B cell (primary cell): ENCODE measurements around the gene EGFLAM.

Source experiments
- EZH2 ChIP-seq: IDR thresholded peaks from 2 replicates; pipeline ENCODE4 v1.6.1; 2012; ENCODE audit warnings: borderline replicate concordance, low read depth, mild to moderate bottlenecking, moderate library complexity, low read length; ENCODE audit not compliant: insufficient read depth, poor library complexity, severe bottlenecking
- TF ChIP-seq, protein P1 (sequence below): fragments of 200-600 bp; IDR thresholded peaks from one replicate; pipeline ENCODE4 v1.8.0; 2022; ENCODE audit warnings: antibody characterized with exemption, mild to moderate bottlenecking

GRCh38 chr5:38362713-38363112, 104.4 kb downstream of the EGFLAM start:
- TF ChIP-seq, protein P1, sequence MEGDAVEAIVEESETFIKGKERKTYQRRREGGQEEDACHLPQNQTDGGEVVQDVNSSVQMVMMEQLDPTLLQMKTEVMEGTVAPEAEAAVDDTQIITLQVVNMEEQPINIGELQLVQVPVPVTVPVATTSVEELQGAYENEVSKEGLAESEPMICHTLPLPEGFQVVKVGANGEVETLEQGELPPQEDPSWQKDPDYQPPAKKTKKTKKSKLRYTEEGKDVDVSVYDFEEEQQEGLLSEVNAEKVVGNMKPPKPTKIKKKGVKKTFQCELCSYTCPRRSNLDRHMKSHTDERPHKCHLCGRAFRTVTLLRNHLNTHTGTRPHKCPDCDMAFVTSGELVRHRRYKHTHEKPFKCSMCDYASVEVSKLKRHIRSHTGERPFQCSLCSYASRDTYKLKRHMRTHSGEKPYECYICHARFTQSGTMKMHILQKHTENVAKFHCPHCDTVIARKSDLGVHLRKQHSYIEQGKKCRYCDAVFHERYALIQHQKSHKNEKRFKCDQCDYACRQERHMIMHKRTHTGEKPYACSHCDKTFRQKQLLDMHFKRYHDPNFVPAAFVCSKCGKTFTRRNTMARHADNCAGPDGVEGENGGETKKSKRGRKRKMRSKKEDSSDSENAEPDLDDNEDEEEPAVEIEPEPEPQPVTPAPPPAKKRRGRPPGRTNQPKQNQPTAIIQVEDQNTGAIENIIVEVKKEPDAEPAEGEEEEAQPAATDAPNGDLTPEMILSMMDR: no peak
- no peak for TF ChIP-seq EZH2
